K562 (cell line): ENCODE results near the gene ANKLE1. TPM values are rescaled to one million over a fixed set of nuclear protein-coding genes. Genes with fewer than 3 reads are reported as not detected.

Experiments used
- ATAC-seq: fragments of 200-7000 bp; cut with Tn5 transposase; 3 replicates; pipeline ENCODE4 v1.9.1; 2020; ENCODE audit warnings: moderate library complexity
- BruUV-seq: library from RNA; stranded (reverse); fragments of 400-500 nt; replicated peaks from 2 replicates; lab custom pipeline; 2021; lab: Mats Ljungman, UMichigan
- CTCF ChIA-PET: fragments of 300-600 bp; formaldehyde crosslinking; extraction: SDS; loops from one replicate; lab custom pipeline; 2021; ENCODE audit warnings: low intra/inter-chr PET ratio; lab: Yijun Ruan, JAX
- POLR2A ChIA-PET: fragments of 300-600, 350-650 bp; sonication (Branson Sonifier 250); formaldehyde crosslinking; extraction: SDS; loops from one replicate; lab custom pipeline; 2021; ENCODE audit warnings: antibody characterized with exemption, inconsistent platforms; lab: Yijun Ruan, JAX
- DNase-seq, 4 experiments: peaks; one replicate each; pipeline versions ENCODE4 v3.0.0 to v3.0.0-alpha.2; 2011 to 2018; ENCODE audit warnings: low spot score in 3 of 4, mixed read lengths in 3 of 4; ENCODE audit errors: extremely low read depth in 1 of 4
- FAIRE-seq: peaks from 2 replicates; lab custom pipeline; 2011; peaks lifted over from hg19 to GRCh38; lab: Jason Lieb, UNC
- H2AFZ ChIP-seq: 2 replicates; pipeline ENCODE4 v1.6.0; 2011; ENCODE audit warnings: low read depth, low read length, control low read depth, inconsistent platforms
- H3K27ac ChIP-seq: fragments of 200-600 bp; 3 replicates; pipeline ENCODE4 v1.8.0; 2011; ENCODE audit warnings: low read depth, mild to moderate bottlenecking, control low read depth, inconsistent platforms, low read length, moderate library complexity, mixed read lengths; ENCODE audit errors: extremely low read depth
- H3K27me3 ChIP-seq, 2 experiments: fragments of 300-600 bp in 1 of 2; 2 replicates in 1 of 2; 3 replicates in 1 of 2; pipeline versions ENCODE4 v1.6.0 to v1.8.0; 2011; ENCODE audit warnings: inconsistent platforms in 2 of 2, low read length in 2 of 2, mild to moderate bottlenecking in 1 of 2, mixed read lengths in 1 of 2, moderate library complexity in 1 of 2; ENCODE audit not compliant: control insufficient read depth in 2 of 2, insufficient read depth in 2 of 2
- H3K36me3 ChIP-seq: fragments of 300-600 bp; 3 replicates; pipeline ENCODE4 v1.8.0; 2011; ENCODE audit warnings: mild to moderate bottlenecking, low read length, inconsistent platforms; ENCODE audit not compliant: control insufficient read depth, insufficient read depth
- H3K4me1 ChIP-seq, 2 experiments: fragments of 200-600 bp in 1 of 2; replicated peaks in 1 of 2; 2 replicates in 1 of 2; 3 replicates in 1 of 2; pipeline versions ENCODE4 v1.5.1 to v1.8.0; 2011; ENCODE audit warnings: inconsistent platforms in 2 of 2, low read length in 2 of 2, mild to moderate bottlenecking in 1 of 2, mixed read lengths in 1 of 2, moderate library complexity in 1 of 2; ENCODE audit not compliant: control insufficient read depth in 2 of 2, insufficient read depth in 2 of 2
- H3K4me2 ChIP-seq: 2 replicates; pipeline ENCODE4 v1.6.1; 2011; ENCODE audit warnings: low read length, control low read depth, inconsistent platforms, mixed read lengths; ENCODE audit not compliant: insufficient read depth
- H3K4me3 ChIP-seq: fragments of 200-600 bp; sonication (generic), shearing (Covaris generic); 2 replicates; pipeline ENCODE4 v1.5.1; 2016; ENCODE audit warnings: control low read depth, inconsistent platforms
- H3K79me2 ChIP-seq: fragments of 200-600 bp; 3 replicates; pipeline ENCODE4 v1.8.0; 2011; ENCODE audit warnings: low read length, inconsistent platforms; ENCODE audit not compliant: control insufficient read depth, insufficient read depth
- H3K9ac ChIP-seq, 2 experiments: 2 replicates each; pipeline versions ENCODE4 v1.6.0 to v1.6.1; 2011; ENCODE audit warnings: low read depth in 2 of 2, low read length in 2 of 2, control low read depth in 1 of 2, inconsistent platforms in 1 of 2, mild to moderate bottlenecking in 1 of 2, mixed read lengths in 1 of 2; ENCODE audit not compliant: insufficient read depth in 1 of 2
- H3K9me1 ChIP-seq: one replicate; pipeline ENCODE4 v1.6.0; 2011; ENCODE audit warnings: inconsistent platforms, mild to moderate bottlenecking, low read length, moderate library complexity; ENCODE audit not compliant: control insufficient read depth, insufficient read depth
- H3K9me3 ChIP-seq: replicated peaks from 2 replicates; pipeline ENCODE4 v1.5.1; 2011; ENCODE audit warnings: low read depth, low read length, inconsistent platforms; ENCODE audit not compliant: control insufficient read depth, insufficient read depth
- H4K20me1 ChIP-seq: replicated peaks from 2 replicates; pipeline ENCODE4 v1.6.1; 2011; ENCODE audit warnings: low read length, inconsistent platforms, mixed read lengths; ENCODE audit not compliant: control insufficient read depth, insufficient read depth
- BCL6 ChIP-seq: fragments of 250-450 bp; sonication (Bioruptor Pico); IDR thresholded peaks from 2 replicates; pipeline ENCODE4 v1.4.0; 2020
- HMGN3 ChIP-seq: IDR thresholded peaks from 2 replicates; pipeline ENCODE4 v1.6.1; 2011; ENCODE audit warnings: borderline replicate concordance, low read depth, mild to moderate bottlenecking, mixed read lengths, low read length; ENCODE audit not compliant: insufficient read length; ENCODE audit errors: extremely low read depth
- HOXB6 ChIP-seq: fragments of 250-450 bp; sonication (Bioruptor Pico); IDR thresholded peaks from 2 replicates; pipeline ENCODE4 v1.5.1; 2022; ENCODE audit warnings: mild to moderate bottlenecking, borderline replicate concordance
- PTTG1 ChIP-seq: fragments of 450-650 bp; IDR thresholded peaks from 2 replicates; pipeline ENCODE4 v1.6.1; 2016; ENCODE audit warnings: low read depth, mild to moderate bottlenecking, missing genetic modification characterization, missing compliant biosample characterization
- ZBTB1 ChIP-seq: sonication (generic); formaldehyde crosslinking; IDR thresholded peaks from 2 replicates; pipeline ENCODE4 v1.8.1; 2023; ENCODE audit warnings: missing genetic modification reagents, low read depth, mild to moderate bottlenecking, borderline replicate concordance
- WGBS: fragments of 100-300 bp; shearing (Covaris generic); methylation state at CpG from one replicate; pipeline ENCODE4 v1.1.6; 2016; ENCODE audit warnings: low coverage, mixed read lengths; ENCODE audit not compliant: insufficient coverage; ENCODE audit errors: missing lambda C conversion rate; 5-methylcytosine and 5-hydroxymethylcytosine counted together
- in situ Hi-C: fragments of 300-500 bp; cut with MboI; formaldehyde crosslinking; loops from 4 replicates; pipeline ENCODE4 v1.15.0; 2018; ENCODE audit warnings: inconsistent platforms, mixed read lengths
- intact Hi-C: fragments of 100-400 bp; cut with micrococcal nuclease; formaldehyde crosslinking; loops from 2 replicates; pipeline ENCODE4 v1.14.2; 2022
- polyA plus RNA-seq, 8 experiments: library from polyadenylated mRNA; depleted of rRNA in 4 of 8; stranded (reverse) in 5 of 8; unstranded in 3 of 8; fragments of >200 nt; fragmentation: Nextera tagmentation in 2 of 8; fragmentation: Illumina TruSeq in 1 of 8; extraction: Ambion mirVana in 2 of 8; extraction: Trizol in 1 of 8; gene quantifications; 2 replicates each; pipeline versions ENCODE4 v1.2.1 to v1.2.3, GENCODE V29; 2011 to 2014; ENCODE audit warnings: inconsistent platforms in 1 of 8, missing spikeins in 1 of 8
- total RNA-seq, 7 experiments: library from RNA; depleted of rRNA in 6 of 7; stranded (reverse); fragments of >200 nt in 6 of 7; fragmentation: Illumina TruSeq in 2 of 7; extraction: Trizol in 2 of 7; gene quantifications; 2 replicates each; pipeline versions ENCODE4 v1.2.1 to v1.2.3, GENCODE V29; 2011 to 2021; ENCODE audit warnings: low replicate concordance in 1 of 7
- TF ChIP-seq, protein P1 (sequence below): fragments of 250-450 bp; sonication (Bioruptor Pico); IDR thresholded peaks from 2 replicates; pipeline ENCODE4 v1.4.0; 2020
- TF ChIP-seq, protein P2 (sequence below): fragments of 250-450 bp; sonication (Bioruptor Pico); IDR thresholded peaks from 2 replicates; pipeline ENCODE4 v1.9.0; 2021; ENCODE audit warnings: mild to moderate bottlenecking

Gene ANKLE1
- total and polyA plus RNA-seq, 9 of the 15 experiments (the other 6 are each of a cell fraction or from before 2014, with no cell fraction given): 0.63 to 9.2 (median 2.9) TPM

DNA sequence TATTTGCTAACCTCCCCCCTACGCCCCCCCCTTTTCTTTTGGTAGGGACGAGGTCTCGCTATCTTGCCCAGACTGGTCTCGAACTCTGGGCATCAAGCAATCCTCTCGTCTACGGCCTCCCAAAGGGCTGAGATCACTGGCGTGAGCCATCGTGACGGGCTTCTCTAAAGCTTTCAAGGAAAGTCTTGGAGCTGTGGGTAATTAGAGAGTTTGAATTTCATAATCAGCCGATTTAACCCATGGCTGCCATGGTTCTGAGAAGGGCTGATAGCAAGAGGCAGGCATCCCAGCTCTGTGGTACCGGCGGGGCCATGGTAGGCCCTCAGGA, 22.2 kb downstream of the ANKLE1 start (continued):
- TF ChIP-seq BCL6 (no peak), ZBTB1 (CRISPR knock-in tag) (no peak)

- Histone ChIP-seq H3K27ac (no peak overlapping the region), H3K4me1 (peaks cover 26 to 67% of the 10 kb centered on the region in 2 experiments; a peak in 4 of 5 replicates), H3K36me3 (peaks cover 14% of the 10 kb centered on the region), H3K79me2 (peaks cover 34% of the 10 kb centered on the region), H2AFZ (peak overlapping the region; percentile 88; the same call in 1 of the 2 replicates), H3K9me3 (no peaks in the 10 kb centered on the region), H3K4me2 (no peak overlapping the region), H3K27me3 (no peaks in the 10 kb centered on the region), H3K4me3 (no peak overlapping the region), H3K9ac (peak overlapping the region; percentile 20 to 55; a peak in 2 of 4 replicates), H4K20me1 (no peaks in the 10 kb centered on the region), H3K9me1 (no peaks in the 10 kb centered on the region)
- BruUV-seq: no TSS peak
- FAIRE-seq (no peak), DNase-seq (no peak), ATAC-seq (no peak)
- WGBS: 63% methylated on average over 12 of the region's 12 CpGs
- in situ Hi-C loops: no loop called here
- ChIA-PET CTCF (interaction anchor here (0.6 to 1.1 kb wide), 3 partner anchors 30 to 86 kb away, joined by 3 read pairs; partner anchors contain the start of gene ANO8), POLR2A (interaction anchor here (0.6 to 1.6 kb wide), 6 partner anchors 10 to 1656 kb away, joined by 3 to 6 read pairs (median 4); partner anchors contain the start of gene BABAM1)
- intact Hi-C loops: loop anchor here (1.0 kb wide), 1 partner anchor 10 kb away; no protein-coding TSS in a partner anchor
- TF ChIP-seq HMGN3 (no peak), HOXB6 (no peak), PTTG1 (tag) (no peak)
- TF ChIP-seq, protein P1, sequence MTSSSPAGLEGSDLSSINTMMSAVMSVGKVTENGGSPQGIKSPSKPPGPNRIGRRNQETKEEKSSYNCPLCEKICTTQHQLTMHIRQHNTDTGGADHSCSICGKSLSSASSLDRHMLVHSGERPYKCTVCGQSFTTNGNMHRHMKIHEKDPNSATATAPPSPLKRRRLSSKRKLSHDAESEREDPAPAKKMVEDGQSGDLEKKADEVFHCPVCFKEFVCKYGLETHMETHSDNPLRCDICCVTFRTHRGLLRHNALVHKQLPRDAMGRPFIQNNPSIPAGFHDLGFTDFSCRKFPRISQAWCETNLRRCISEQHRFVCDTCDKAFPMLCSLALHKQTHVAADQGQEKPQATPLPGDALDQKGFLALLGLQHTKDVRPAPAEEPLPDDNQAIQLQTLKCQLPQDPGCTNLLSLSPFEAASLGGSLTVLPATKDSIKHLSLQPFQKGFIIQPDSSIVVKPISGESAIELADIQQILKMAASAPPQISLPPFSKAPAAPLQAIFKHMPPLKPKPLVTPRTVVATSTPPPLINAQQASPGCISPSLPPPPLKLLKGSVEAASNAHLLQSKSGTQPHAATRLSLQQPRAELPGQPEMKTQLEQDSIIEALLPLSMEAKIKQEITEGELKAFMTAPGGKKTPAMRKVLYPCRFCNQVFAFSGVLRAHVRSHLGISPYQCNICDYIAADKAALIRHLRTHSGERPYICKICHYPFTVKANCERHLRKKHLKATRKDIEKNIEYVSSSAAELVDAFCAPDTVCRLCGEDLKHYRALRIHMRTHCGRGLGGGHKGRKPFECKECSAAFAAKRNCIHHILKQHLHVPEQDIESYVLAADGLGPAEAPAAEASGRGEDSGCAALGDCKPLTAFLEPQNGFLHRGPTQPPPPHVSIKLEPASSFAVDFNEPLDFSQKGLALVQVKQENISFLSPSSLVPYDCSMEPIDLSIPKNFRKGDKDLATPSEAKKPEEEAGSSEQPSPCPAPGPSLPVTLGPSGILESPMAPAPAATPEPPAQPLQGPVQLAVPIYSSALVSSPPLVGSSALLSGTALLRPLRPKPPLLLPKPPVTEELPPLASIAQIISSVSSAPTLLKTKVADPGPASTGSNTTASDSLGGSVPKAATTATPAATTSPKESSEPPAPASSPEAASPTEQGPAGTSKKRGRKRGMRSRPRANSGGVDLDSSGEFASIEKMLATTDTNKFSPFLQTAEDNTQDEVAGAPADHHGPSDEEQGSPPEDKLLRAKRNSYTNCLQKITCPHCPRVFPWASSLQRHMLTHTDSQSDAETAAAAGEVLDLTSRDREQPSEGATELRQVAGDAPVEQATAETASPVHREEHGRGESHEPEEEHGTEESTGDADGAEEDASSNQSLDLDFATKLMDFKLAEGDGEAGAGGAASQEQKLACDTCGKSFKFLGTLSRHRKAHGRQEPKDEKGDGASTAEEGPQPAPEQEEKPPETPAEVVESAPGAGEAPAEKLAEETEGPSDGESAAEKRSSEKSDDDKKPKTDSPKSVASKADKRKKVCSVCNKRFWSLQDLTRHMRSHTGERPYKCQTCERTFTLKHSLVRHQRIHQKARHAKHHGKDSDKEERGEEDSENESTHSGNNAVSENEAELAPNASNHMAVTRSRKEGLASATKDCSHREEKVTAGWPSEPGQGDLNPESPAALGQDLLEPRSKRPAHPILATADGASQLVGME (CRISPR knock-in tag): no peak
- TF ChIP-seq, protein P2, sequence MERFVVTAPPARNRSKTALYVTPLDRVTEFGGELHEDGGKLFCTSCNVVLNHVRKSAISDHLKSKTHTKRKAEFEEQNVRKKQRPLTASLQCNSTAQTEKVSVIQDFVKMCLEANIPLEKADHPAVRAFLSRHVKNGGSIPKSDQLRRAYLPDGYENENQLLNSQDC (CRISPR knock-in tag): no peak
Measured at GRCh38 chr19:17304386-17305215, 22.9 kb downstream of the ANKLE1 start.
